GM06990 (cell line): ENCODE results near the gene TJAP1.

Experiments
- DNase-seq: peaks from one replicate; pipeline ENCODE4 v3.0.0-alpha.2; 2011; ENCODE audit not compliant: insufficient read length; ENCODE audit errors: extremely low read depth
- H3K27me3 ChIP-seq: replicated peaks from 2 replicates; pipeline ENCODE4 v1.6.0; 2011; ENCODE audit warnings: low read length; ENCODE audit not compliant: control insufficient read depth, insufficient read depth
- H3K36me3 ChIP-seq: 2 replicates; pipeline ENCODE4 v1.5.1; 2011; ENCODE audit warnings: low read length; ENCODE audit not compliant: control insufficient read depth, insufficient read depth
- H3K4me3 ChIP-seq: replicated peaks from 2 replicates; pipeline ENCODE4 v1.5.1; 2011; ENCODE audit warnings: low read depth, mild to moderate bottlenecking, control low read depth, low read length
- TF ChIP-seq, protein P1 (sequence below): IDR thresholded peaks from 2 replicates; pipeline ENCODE4 v1.5.1; 2011; ENCODE audit warnings: low read length, control low read depth, mild to moderate bottlenecking, inconsistent platforms; ENCODE audit not compliant: insufficient read depth, poor library complexity, severe bottlenecking

The TJAP1 gene

DNA sequence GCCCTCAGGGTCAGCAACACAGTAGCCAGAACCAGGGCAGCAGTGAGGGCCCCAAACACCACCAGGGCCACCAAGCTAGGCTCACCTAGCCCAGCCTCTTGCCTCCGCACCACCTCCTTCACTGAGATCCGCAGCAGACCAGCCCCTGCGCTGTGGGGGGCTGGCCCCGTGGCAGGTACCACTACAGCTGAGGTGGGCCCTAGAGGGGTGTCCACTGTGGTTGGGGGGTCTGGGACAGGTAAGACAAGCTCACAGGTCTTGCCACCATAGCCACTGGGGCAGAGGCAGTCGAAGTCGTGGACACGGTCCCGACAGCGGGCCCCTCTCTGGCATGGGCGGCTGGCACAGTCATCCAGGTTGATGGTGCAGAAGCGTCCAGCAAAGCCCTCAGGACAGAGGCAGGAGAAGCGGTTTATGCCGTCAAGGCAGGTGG is 26.7 kb upstream of the TJAP1 start:
- H3K27me3 ChIP-seq, result no peaks in the 10 kb centered on the region
- H3K36me3 ChIP-seq, result peaks cover 41% of the 10 kb centered on the region
- no peak for DNase-seq
- H3K4me3 ChIP-seq, result no peak overlapping the region
- TF ChIP-seq, protein P1, sequence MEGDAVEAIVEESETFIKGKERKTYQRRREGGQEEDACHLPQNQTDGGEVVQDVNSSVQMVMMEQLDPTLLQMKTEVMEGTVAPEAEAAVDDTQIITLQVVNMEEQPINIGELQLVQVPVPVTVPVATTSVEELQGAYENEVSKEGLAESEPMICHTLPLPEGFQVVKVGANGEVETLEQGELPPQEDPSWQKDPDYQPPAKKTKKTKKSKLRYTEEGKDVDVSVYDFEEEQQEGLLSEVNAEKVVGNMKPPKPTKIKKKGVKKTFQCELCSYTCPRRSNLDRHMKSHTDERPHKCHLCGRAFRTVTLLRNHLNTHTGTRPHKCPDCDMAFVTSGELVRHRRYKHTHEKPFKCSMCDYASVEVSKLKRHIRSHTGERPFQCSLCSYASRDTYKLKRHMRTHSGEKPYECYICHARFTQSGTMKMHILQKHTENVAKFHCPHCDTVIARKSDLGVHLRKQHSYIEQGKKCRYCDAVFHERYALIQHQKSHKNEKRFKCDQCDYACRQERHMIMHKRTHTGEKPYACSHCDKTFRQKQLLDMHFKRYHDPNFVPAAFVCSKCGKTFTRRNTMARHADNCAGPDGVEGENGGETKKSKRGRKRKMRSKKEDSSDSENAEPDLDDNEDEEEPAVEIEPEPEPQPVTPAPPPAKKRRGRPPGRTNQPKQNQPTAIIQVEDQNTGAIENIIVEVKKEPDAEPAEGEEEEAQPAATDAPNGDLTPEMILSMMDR, result no peak

DNA sequence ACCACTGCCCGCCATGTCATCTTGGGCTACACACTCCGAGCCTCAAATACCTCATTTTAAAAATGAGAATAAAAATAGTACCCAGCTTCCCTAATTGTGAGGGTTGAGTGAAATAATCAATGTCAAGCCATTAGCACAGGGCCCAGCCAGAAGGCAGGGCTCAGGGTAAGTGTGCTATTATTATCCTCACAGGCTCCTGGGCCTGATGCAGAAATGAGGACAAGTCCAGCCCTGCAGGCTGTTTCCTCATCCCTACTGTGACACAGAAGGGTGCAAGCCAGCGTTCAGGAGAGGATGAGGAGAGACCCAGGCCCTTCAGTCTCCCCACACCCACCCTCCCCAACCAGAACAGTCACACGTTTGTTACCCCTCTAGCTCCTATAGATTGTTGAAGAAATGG is 26.0 kb upstream of the TJAP1 start:
- Histone ChIP-seq H3K36me3 (peaks cover 35% of the 10 kb centered on the region), H3K4me3 (no peak overlapping the region), H3K27me3 (no peaks in the 10 kb centered on the region)
- DNase-seq, result no peak
- TF ChIP-seq, protein P1, result no peak

DNA sequence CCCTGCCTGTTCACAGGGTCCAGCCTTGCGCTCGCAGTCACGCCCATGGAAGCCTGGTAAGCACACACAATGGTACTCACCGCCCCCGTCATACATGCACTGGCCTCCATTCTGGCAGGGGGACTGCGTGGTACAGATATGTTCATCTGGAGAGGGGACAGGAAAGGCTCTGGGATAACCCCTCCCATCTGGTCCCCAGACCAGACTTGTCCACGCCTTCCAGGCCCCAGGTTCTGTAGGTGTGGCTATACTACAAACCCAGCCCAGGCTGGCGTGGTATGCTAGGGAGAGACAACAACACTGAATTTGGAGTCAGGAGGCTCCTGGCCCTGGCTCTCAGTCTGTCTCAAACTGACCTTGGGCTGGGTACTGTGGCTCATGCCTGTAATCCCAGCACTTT is 25.4 kb upstream of the TJAP1 start:
- TF ChIP-seq, protein P1, result no peak

DNA sequence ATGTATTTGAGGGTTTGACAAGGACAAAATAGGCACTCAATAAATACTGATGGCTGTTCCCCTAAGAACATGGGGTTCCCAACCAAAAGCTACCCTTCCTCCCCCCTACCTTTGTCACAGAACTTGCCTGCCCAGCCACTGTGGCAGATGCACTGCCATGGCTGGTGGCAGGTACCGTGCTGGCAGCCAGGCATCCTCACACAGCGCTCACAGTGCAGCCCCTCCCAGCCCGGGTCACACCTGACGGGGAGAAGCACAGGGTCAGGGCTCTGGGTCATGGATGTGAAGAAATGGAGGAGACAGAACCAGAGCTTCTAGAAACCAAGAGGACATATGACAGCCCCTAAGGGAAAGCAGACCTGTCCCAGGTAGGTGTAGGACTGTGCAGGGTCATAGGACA is 24.5 kb upstream of the TJAP1 start:
- Histone ChIP-seq H3K27me3 (no peaks in the 10 kb centered on the region), H3K4me3 (no peak overlapping the region), H3K36me3 (peaks cover 26% of the 10 kb centered on the region)
- no peak for DNase-seq
- TF ChIP-seq, protein P1, result no peak

More for the DNA sequence above, 25.4 kb upstream of the TJAP1 start:
- peaks cover 33% of the 10 kb centered on the region for H3K36me3 ChIP-seq
- no peak overlapping the region for H3K4me3 ChIP-seq
- no peaks in the 10 kb centered on the region for H3K27me3 ChIP-seq
- no peak for DNase-seq

DNA sequence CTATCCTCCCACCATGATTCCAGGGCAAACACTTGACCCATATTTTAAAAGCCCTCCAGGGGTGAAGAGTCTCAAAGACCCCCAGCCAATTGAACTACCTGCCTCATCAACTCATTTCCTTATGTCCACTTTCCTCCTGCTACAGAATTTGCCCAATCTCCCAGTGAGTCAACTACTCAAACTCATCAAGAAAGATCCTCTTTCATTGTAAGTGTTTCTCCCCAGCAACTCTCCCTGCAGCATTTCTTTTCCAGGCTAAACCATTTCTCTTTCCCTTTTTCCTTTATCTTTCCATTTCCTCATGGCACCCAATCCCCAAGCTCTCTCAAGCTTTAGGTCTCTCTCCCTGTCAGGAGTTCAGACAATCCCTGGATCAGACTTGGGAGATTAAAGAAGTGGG is 23.5 kb upstream of the TJAP1 start:
- Histone ChIP-seq H3K36me3 (peaks cover 21% of the 10 kb centered on the region), H3K4me3 (no peak overlapping the region), H3K27me3 (no peaks in the 10 kb centered on the region)
- DNase-seq, result no peak
- TF ChIP-seq, protein P1, result no peak

DNA sequence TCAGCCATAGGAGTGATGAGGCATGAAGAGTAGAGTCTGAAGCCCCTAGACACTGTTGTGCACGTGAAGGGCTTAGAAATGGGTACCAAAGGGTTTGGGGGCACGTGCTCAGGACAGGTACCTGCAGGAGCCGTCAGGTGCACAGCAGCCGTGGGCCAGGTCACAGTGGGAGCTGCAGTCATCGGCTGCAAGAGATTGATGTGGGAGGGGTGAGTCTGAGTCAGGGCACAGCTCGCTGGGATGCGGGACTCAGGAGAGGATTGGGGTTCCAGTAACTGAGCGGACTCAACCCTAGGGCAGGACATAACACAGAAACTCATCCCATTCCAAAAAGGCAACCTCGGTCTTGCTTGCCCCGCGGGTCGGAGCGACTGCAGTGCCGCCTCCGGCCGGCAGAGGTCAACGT is 23.1 kb upstream of the TJAP1 start:
- DNase-seq, result peak; percentile 76
- no peaks in the 10 kb centered on the region for H3K27me3 ChIP-seq
- no peak overlapping the region; the same call in 1 of the 2 replicates for H3K4me3 ChIP-seq
- TF ChIP-seq, protein P1, result peak; percentile 96
- peaks cover 18% of the 10 kb centered on the region for H3K36me3 ChIP-seq
